Measurements from ENCODE around the gene ABCC12. TPM values are rescaled to one million over a fixed set of nuclear protein-coding genes. Genes with fewer than 3 reads are reported as not detected.

Gene ABCC12
- total and polyA plus RNA-seq, 10 of the 15 experiments (the other 5 are each of a cell fraction or from before 2014, with no cell fraction given): 0.02 to 0.03 (median 0.03) TPM; not detected in 6

- no peak for TF ChIP-seq E2F8 (IDR thresholded peaks at IDR 0.05; ENCODE audit: low read depth, partially characterized antibody)
- TF ChIP-seq SKIL (IDR thresholded peaks at IDR 0.05; ENCODE audit: low read depth, poor library complexity, severe bottlenecking): no peak
- TF ChIP-seq ZNF207 (IDR thresholded peaks at IDR 0.05; ENCODE audit: borderline replicate concordance): no peak
- TF ChIP-seq ETV6 (conservative IDR thresholded peaks at IDR 0.05 in 1 of 2, IDR thresholded peaks at IDR 0.05 in 1 of 2; ENCODE audit: borderline replicate concordance in 1 of 2, low read depth in 1 of 2): no peak
- no peak for TF ChIP-seq JUND (IDR thresholded peaks at IDR 0.05; ENCODE audit: low read depth, low read length)
- TF ChIP-seq WRNIP1 (IDR thresholded peaks at IDR 0.05; ENCODE audit: borderline replicate concordance, low read depth, low read length): no peak
- peak; percentile 82 for TF ChIP-seq NFIC (IDR thresholded peaks at IDR 0.05; ENCODE audit: low read depth, low read length)
- no peak for TF ChIP-seq SUZ12 (IDR thresholded peaks at IDR 0.05; ENCODE audit: unreplicated experiment)
- TF ChIP-seq BACH1 (IDR thresholded peaks at IDR 0.05; ENCODE audit: borderline replicate concordance): peak; percentile 94
- TF ChIP-seq YY1 (IDR thresholded peaks at IDR 0.05; ENCODE audit: low read depth, low read length): 0 out of 2 replicates have a peak, but pooled peaks have one; percentile 65
- TF ChIP-seq HDGF (IDR thresholded peaks at IDR 0.05): no peak
- TF ChIP-seq BCL11A (IDR thresholded peaks at IDR 0.05; ENCODE audit: low read depth, low read length): peak; percentile 52; the same call in 1 of the 2 replicates
- no peak for TF ChIP-seq BHLHE40 (IDR thresholded peaks at IDR 0.05; ENCODE audit: borderline replicate concordance in 1 of 2, low read depth in 2 of 2, low read length in 1 of 2)
- no peak for TF ChIP-seq MAX (IDR thresholded peaks at IDR 0.05; ENCODE audit: low read depth, low read length)
- no peak for TF ChIP-seq NR2F1 (conservative IDR thresholded peaks at IDR 0.05)
- TF ChIP-seq REST (IDR thresholded peaks at IDR 0.05; ENCODE audit: low read depth, low read length): no peak
- no peak for TF ChIP-seq HDAC2 (IDR thresholded peaks at IDR 0.05)
- TF ChIP-seq BMI1 (IDR thresholded peaks at IDR 0.05; ENCODE audit: borderline replicate concordance): no peak
- no peak for TF ChIP-seq ZNF384 (IDR thresholded peaks at IDR 0.05; ENCODE audit: borderline replicate concordance, low read depth, low read length)
Observed at GRCh38 chr16:48123104-48123788, 32.5 kb downstream of the ABCC12 start (continued).

All from GM12878 (cell line).